ENCODE data around the gene RPL10.

RPL10 gene

DNA sequence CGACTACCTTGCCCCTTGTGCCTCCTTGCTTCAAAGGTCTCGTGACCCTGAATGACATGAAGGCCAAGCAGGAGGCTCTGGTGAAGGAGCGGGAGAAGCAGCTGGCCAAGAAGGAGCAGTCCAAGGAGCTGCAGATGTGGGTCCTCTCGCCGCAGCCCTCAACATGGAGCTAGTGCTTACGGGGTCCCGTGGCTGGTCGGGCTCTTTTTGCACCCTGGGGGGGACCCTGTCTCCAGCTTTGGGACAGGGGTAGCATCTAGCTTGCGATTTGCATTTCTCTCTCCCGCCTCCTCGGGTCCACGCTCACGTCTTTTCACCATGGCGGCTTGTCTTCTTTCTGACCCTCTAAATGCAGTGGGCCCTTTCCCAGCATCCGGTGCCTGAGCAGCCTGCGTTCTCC lies 47.6 kb downstream of the RPL10 start:
- Histone ChIP-seq H3F3A (ENCODE audit: insufficient read depth, low read length) (no peaks in the 10 kb centered on the region), H3K4me2 (ENCODE audit: low read length) (no peak overlapping the region), H3K9ac (ENCODE audit: low read length) (no peak overlapping the region), H3K27ac (ENCODE audit: low read depth, low read length, poor library complexity, severe bottlenecking) (no peak overlapping the region), H3K79me2 (ENCODE audit: insufficient read depth, low read length) (no peaks in the 10 kb centered on the region), H3K4me1 (ENCODE audit: insufficient read depth, low read length, severe bottlenecking) (peaks cover 20% of the 10 kb centered on the region), H3K9me2 (ENCODE audit: low read depth, low read length) (no peaks in the 10 kb centered on the region), H3K27me3 (ENCODE audit: insufficient read depth, low read length) (no peaks in the 10 kb centered on the region), H3K4me3 (ENCODE audit: low read depth, low read length, poor library complexity, severe bottlenecking) (no peak overlapping the region), H4K20me1 (ENCODE audit: insufficient read depth, low read length) (no peaks in the 10 kb centered on the region), H2AFZ (ENCODE audit: low read length) (no peak overlapping the region), H3K36me3 (ENCODE audit: insufficient read depth, low read length) (peaks cover 17% of the 10 kb centered on the region), H3K9me3 (ENCODE audit: low read length) (no peaks in the 10 kb centered on the region)
- TF ChIP-seq CTCF (IDR thresholded peaks at IDR 0.05; ENCODE audit: low read length) (no peak), EZH2 (IDR thresholded peaks at IDR 0.05; ENCODE audit: borderline replicate concordance, low read length) (no peak)

DNA sequence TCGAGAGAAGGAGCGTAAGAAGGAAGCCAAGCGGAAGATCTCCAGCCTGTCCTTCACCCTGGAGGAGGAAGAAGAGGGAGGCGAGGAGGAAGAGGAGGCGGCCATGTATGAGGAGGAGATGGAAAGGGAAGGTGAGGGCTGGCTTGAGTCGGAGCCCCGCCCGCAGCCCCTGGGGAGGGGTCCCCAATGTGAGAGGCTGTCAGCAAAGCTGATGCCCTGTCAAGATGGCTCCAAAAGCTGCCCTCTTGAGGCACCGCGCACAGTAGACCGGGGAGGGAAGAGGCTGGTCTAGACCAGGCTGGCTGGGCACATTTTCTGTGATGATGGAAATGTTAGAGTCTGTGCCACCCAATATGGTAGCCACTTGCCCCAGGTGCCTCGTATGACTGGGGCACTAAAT lies 48.3 kb downstream of the RPL10 start:
- Histone ChIP-seq H3K4me2 (ENCODE audit: low read length) (no peak overlapping the region), H3K27me3 (ENCODE audit: insufficient read depth, low read length) (no peaks in the 10 kb centered on the region), H3K9me3 (ENCODE audit: low read length) (no peaks in the 10 kb centered on the region), H3K36me3 (ENCODE audit: insufficient read depth, low read length) (peaks cover 13% of the 10 kb centered on the region), H3F3A (ENCODE audit: insufficient read depth, low read length) (no peaks in the 10 kb centered on the region), H3K4me1 (ENCODE audit: insufficient read depth, low read length, severe bottlenecking) (peaks cover 20% of the 10 kb centered on the region), H3K27ac (ENCODE audit: low read depth, low read length, poor library complexity, severe bottlenecking) (no peak overlapping the region), H3K9me2 (ENCODE audit: low read depth, low read length) (no peaks in the 10 kb centered on the region), H3K4me3 (ENCODE audit: low read depth, low read length, poor library complexity, severe bottlenecking) (no peak overlapping the region), H3K79me2 (ENCODE audit: insufficient read depth, low read length) (no peaks in the 10 kb centered on the region), H2AFZ (ENCODE audit: low read length) (no peak overlapping the region), H4K20me1 (ENCODE audit: insufficient read depth, low read length) (no peaks in the 10 kb centered on the region), H3K9ac (ENCODE audit: low read length) (no peak overlapping the region)
- TF ChIP-seq EZH2 (IDR thresholded peaks at IDR 0.05; ENCODE audit: borderline replicate concordance, low read length), result no peak
- TF ChIP-seq CTCF (IDR thresholded peaks at IDR 0.05; ENCODE audit: low read length), result no peak

DNA sequence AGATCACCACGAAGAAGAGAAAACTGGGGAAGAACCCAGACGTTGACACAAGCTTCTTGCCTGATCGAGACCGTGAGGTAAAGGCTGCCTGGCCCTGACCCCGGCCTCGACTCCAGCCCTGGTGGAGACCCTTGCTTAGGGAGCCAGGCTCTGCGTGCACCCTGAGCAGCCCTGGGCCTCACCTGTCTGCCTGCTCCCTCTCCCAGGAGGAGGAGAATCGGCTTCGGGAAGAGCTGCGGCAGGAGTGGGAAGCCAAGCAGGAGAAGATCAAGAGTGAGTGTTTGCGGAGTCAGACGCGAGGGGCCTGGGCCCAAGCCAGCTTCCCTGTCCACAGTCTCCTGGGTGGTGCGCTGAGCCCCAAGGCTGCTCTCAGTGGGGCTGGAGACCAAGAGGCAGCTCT lies 50.3 kb downstream of the RPL10 start:
- H3K36me3 ChIP-seq (ENCODE audit: insufficient read depth, low read length), result peaks cover 5% of the 10 kb centered on the region
- no peak for TF ChIP-seq CTCF (IDR thresholded peaks at IDR 0.05; ENCODE audit: low read length)
- no peak for TF ChIP-seq EZH2 (IDR thresholded peaks at IDR 0.05; ENCODE audit: borderline replicate concordance, low read length)
- no peaks in the 10 kb centered on the region for H3F3A ChIP-seq (ENCODE audit: insufficient read depth, low read length)
- no peaks in the 10 kb centered on the region for H4K20me1 ChIP-seq (ENCODE audit: insufficient read depth, low read length)
- H3K9me3 ChIP-seq (ENCODE audit: low read length), result no peaks in the 10 kb centered on the region
- no peak overlapping the region for H3K27ac ChIP-seq (ENCODE audit: low read depth, low read length, poor library complexity, severe bottlenecking)
- no peak overlapping the region for H3K4me2 ChIP-seq (ENCODE audit: low read length)
- no peaks in the 10 kb centered on the region for H3K9me2 ChIP-seq (ENCODE audit: low read depth, low read length)
- H3K79me2 ChIP-seq (ENCODE audit: insufficient read depth, low read length), result no peaks in the 10 kb centered on the region
- H3K27me3 ChIP-seq (ENCODE audit: insufficient read depth, low read length), result no peaks in the 10 kb centered on the region
- peaks cover 16% of the 10 kb centered on the region for H3K4me1 ChIP-seq (ENCODE audit: insufficient read depth, low read length, severe bottlenecking)
- H3K9ac ChIP-seq (ENCODE audit: low read length), result no peak overlapping the region
- H3K4me3 ChIP-seq (ENCODE audit: low read depth, low read length, poor library complexity, severe bottlenecking), result no peak overlapping the region
- H2AFZ ChIP-seq (ENCODE audit: low read length), result no peak overlapping the region

All from OCI-LY1 (cell line).